ENCODE data around the gene ALS2. TPM values are rescaled to one million over a fixed set of nuclear protein-coding genes. Genes with fewer than 3 reads are reported as not detected.

ALS2 gene
- total RNA-seq, 1 experiment from 2014 or later: 28.4 TPM

GRCh38 chr2:201675454-201675853 lies 105.3 kb downstream of the ALS2 start:
- Histone ChIP-seq H3K79me1 (ENCODE audit: insufficient read depth, low read depth, low read length, poor library complexity, severe bottlenecking) (no peaks in the 10 kb centered on the region), H3K9ac (ENCODE audit: extremely low read depth, insufficient read length, low read length) (no peak overlapping the region), H2BK120ac (ENCODE audit: low read depth, low read length, poor library complexity, severe bottlenecking) (no peak overlapping the region), H3K27ac (ENCODE audit: insufficient read length, low read depth, low read length) (no peak overlapping the region), H4K91ac (ENCODE audit: insufficient read length, low read depth, low read length) (no peak overlapping the region), H2BK12ac (ENCODE audit: insufficient read length, low read depth, low read length) (no peak overlapping the region), H4K8ac (replicated peaks; ENCODE audit: insufficient read length, low read depth, low read length) (no peak overlapping the region), H3K9me3 (ENCODE audit: control insufficient read depth, low read depth, low read length) (no peaks in the 10 kb centered on the region), H2BK5ac (ENCODE audit: insufficient read length, low read length) (no peak overlapping the region), H3K79me2 (ENCODE audit: insufficient read depth, low read length) (no peaks in the 10 kb centered on the region), H2BK15ac (ENCODE audit: low read depth, low read length) (no peak overlapping the region), H3K4ac (ENCODE audit: low read depth, low read length) (no peak overlapping the region), H3K23ac (ENCODE audit: insufficient read length, low read depth, low read length) (no peak overlapping the region), H3T11ph (ENCODE audit: low read length) (no peak overlapping the region), H3K23me2 (ENCODE audit: insufficient read length, low read depth, low read length, poor library complexity, severe bottlenecking) (no peaks in the 10 kb centered on the region), H4K5ac (ENCODE audit: insufficient read length, low read depth, low read length) (no peak overlapping the region), H4K20me1 (ENCODE audit: control insufficient read depth, insufficient read depth, insufficient read length) (no peaks in the 10 kb centered on the region), H3K4me2 (ENCODE audit: insufficient read depth, insufficient read length, low read length) (no peak overlapping the region), H3K14ac (ENCODE audit: insufficient read depth, low read length) (no peak overlapping the region), H3K18ac (ENCODE audit: insufficient read length, low read depth, low read length) (no peak overlapping the region), H3K4me1 (ENCODE audit: insufficient read depth, low read length) (peaks cover 5% of the 10 kb centered on the region; the same call in 1 of the 2 replicates), H2BK20ac (ENCODE audit: low read depth, low read length, poor library complexity, severe bottlenecking) (no peak overlapping the region), H2AFZ (ENCODE audit: low read length) (no peak overlapping the region), H3K27me3 (ENCODE audit: insufficient read depth, low read length) (no peaks in the 10 kb centered on the region), H2AK5ac (ENCODE audit: insufficient read length, low read length) (no peak overlapping the region), H3K56ac (ENCODE audit: insufficient read length, low read depth, low read length) (no peak overlapping the region)
- no peak overlapping the region for H3K4me3 Mint-ChIP-seq
- no peak for TF ChIP-seq CTCF (conservative IDR thresholded peaks at IDR 0.05)
- WGBS (ENCODE audit: extremely low coverage, insufficient read length, low lambda C conversion rate): no CpG with 5 or more reads among the region's 4 CpGs
- peaks cover 10% of the 10 kb centered on the region for H3K27me3 Mint-ChIP-seq (ENCODE audit: low read depth)
- no peak for DNase-seq
- peaks cover 12 to 15% of the 10 kb centered on the region in 2 experiments for H3K4me1 Mint-ChIP-seq
- H3K36me3 Mint-ChIP-seq (ENCODE audit: insufficient read depth in 1 of 3, low read depth in 3 of 3): no peaks in the 10 kb centered on the region
- H3K9me3 Mint-ChIP-seq: no peaks in the 10 kb centered on the region; a peak in 1 of 5 replicates
- no peak overlapping the region; a peak in 1 of 7 replicates for H3K27ac Mint-ChIP-seq
